ENCODE measurements around the gene RXFP4.
"Not testable (repeated sequence)": the region's sequence is repeated elsewhere in the genome, so short reads cannot be mapped to it uniquely, and the experiment has no call there.

The RXFP4 gene, protein sequence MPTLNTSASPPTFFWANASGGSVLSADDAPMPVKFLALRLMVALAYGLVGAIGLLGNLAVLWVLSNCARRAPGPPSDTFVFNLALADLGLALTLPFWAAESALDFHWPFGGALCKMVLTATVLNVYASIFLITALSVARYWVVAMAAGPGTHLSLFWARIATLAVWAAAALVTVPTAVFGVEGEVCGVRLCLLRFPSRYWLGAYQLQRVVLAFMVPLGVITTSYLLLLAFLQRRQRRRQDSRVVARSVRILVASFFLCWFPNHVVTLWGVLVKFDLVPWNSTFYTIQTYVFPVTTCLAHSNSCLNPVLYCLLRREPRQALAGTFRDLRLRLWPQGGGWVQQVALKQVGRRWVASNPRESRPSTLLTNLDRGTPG

DNA sequence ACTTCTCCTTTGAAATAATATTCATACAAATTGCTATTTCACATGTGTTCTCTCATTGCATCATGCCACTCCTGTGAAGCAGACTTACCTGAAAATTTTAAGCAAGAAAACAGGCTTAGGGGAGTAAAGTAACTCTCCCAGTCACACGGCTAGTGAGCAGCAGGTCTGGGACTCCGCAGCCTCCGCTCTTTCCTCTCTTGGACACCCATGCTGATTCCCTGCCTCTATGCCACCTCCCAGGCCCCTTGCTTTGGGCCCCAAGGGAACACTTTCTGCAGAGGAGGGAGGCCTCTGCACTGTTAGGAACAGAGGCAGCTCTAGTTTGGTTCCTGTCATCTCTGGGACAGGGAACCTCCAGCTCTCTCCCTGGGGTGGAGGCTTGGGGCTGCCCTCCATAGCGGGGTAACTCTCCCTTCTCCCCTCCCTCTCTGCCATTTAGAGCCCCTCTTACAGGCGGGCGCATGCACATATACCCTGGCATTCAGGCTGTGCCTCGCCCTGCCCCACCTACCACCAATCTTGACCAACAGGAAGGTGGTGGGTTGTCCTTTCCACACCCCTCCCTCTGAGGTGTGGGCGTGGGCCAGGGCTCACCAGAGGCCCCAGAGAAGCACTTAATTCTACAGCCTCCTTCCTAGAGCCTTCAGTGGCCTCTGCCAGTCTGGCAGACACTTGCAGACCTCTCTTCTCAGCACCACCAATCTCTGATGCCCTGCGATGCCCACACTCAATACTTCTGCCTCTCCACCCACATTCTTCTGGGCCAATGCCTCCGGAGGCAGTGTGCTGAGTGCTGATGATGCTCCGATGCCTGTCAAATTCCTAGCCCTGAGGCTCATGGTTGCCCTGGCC lies at the start of gene RXFP4:
RXFP4 (plus strand) TSS at position 646 of the 852 bp plus-strand sequence; CDS start at position 718, 72 bp downstream.
- DNase-seq, result peak in 1 of 2 experiments; percentile 34

- no peak for DNase-seq
Observed at GRCh38 chr1:155892796-155893195, 48.6 kb upstream of the RXFP4 start.

GRCh38 chr1:155893389-155894142 lies 47.9 kb upstream of the RXFP4 start:
- no peak for DNase-seq

GRCh38 chr1:155895617-155896016 lies 45.8 kb upstream of the RXFP4 start:
- not testable (repeated sequence) for DNase-seq

DNA sequence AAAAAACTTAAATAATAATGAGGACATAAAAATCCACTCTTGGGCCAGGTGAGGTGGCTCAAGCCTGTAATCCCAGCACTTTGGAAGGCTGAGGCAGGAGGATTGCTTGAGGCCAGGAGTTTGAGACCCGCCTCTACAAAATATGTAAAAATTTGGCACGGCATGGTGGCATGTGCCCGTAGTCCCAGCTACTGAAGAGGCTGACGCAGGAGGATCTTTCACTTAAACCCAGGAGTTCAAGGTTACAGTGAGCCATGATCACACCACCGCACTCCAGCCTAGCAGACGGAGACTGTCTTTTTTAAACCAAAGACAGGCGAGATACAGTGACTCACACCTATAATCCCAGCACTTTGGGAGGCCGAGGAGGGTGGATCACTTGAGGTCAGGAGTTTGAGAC lies 45.0 kb upstream of the RXFP4 start:
- not testable (repeated sequence) for DNase-seq

DNA sequence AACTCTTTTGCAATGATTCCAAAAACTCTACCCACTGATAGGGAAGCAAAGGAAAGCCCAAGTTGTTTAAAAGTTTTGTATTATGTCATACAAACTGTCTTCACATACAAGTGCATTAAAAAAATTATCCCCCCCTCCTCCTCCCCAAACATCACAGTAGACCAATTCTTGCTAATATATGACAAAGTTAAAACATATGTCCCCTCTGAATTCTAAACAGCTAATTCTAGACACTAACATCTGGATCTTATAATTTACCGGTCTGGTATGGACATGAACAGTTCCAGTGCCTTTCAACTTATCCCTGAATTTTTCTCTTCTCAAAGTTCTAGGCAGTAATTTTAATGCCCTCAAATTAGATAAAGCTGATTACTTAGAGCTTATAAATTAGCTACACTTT lies 43.7 kb upstream of the RXFP4 start:
- DNase-seq, result no peak

DNA sequence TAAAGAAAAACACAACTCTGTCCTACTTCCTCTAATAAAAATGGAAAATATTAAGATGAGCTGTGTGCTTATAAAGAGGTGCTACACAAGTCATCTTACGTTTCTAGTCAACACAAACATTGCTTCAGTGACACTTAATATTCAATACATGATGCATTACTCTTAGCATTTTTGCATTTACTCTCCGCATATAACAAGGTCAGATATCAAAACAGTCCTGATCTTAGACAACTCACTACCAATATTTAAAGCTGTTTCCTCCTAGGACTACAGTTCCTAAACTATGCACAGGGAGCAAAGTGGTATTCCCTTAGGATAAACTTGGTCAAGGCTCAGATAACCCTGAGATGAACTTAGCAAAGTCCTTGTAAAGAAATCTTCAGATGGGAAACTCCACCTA lies 42.5 kb upstream of the RXFP4 start:
- DNase-seq, result no peak

- no peak for DNase-seq
Observed at GRCh38 chr1:155899683-155900082, 41.8 kb upstream of the RXFP4 start.

DNA sequence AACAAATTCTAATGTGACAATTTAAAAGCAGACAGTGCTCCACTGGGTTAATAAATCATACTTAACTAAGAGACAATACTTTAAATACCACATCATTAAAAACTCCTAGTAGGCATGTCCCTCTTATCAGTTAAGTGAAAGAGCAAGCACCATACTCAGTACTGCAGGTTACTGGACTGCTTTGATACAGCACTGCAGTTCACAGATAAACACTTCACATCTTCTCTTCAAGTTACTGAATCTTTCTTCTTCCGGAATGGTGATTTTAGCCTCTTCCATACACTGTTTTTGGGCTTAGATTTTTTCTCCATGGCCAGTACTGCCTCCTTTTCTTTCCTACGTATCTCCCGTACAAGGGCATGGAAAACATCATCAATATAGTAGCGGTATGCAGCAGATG lies 41.3 kb upstream of the RXFP4 start:
- no peak for DNase-seq

DNA sequence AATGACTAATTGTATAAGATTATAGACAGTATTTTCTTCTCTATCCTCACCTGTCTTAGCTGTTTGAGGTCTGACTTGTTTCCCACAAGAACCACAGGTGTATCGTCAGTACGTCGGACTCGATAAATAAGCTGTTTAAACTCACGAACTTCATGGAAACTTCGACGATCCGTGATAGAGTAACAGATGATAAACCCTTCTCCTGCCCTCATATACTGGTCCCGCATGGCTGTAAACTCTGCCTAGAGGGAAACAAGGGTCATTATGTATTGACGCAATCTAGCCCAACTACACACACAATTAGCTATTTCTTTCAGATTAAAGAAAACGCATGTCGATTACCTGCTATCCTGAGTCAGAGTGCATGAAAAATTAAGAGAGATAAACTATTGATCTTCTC lies 37.2 kb upstream of the RXFP4 start:
- no peak for DNase-seq

- DNase-seq, result no peak
Observed at GRCh38 chr1:155909894-155910293, 31.5 kb upstream of the RXFP4 start.

- DNase-seq, result peak; percentile 46 to 72
Observed at GRCh38 chr1:155910621-155911121, 30.8 kb upstream of the RXFP4 start.

- peak; percentile 66 to 96 for DNase-seq
Observed at GRCh38 chr1:155911156-155912055, 30.0 kb upstream of the RXFP4 start, which contains the start of gene RIT1. TSS of gene RIT1 (minus strand) at chr1:155911349. CDS start at chr1:155910761, 588 bp downstream.

- DNase-seq, result no peak
Observed at GRCh38 chr1:155912056-155912536, 29.3 kb upstream of the RXFP4 start.

GRCh38 chr1:155913969-155914757 lies 27.3 kb upstream of the RXFP4 start:
- DNase-seq, result no peak

- no peak for DNase-seq
Observed at GRCh38 chr1:155918660-155919059, 22.8 kb upstream of the RXFP4 start.

- no peak for DNase-seq
Observed at GRCh38 chr1:155919801-155920200, 21.6 kb upstream of the RXFP4 start.

GRCh38 chr1:155920717-155921116 lies 20.7 kb upstream of the RXFP4 start:
- no peak for DNase-seq

- no peak for DNase-seq
Observed at GRCh38 chr1:155925506-155925905, 15.9 kb upstream of the RXFP4 start.

DNA sequence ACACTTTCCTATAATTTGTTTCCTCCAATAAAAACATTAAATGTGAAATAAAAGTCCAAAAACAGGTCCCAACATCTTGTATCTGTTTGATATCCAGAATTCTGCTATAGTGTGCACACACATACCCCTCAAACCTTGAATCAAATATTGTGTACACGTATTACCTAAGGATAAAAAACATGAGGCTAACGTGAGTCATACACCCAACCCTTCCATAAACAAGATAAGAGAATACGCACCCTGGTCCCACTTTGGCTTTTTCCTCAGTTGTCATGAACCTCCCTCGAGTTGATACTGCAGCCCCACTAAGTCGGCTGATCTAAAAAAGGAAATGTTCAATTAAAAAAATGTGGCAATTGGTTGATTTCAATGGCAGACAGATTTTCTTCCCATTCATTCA lies 12.4 kb upstream of the RXFP4 start:
- no peak for DNase-seq

DNA sequence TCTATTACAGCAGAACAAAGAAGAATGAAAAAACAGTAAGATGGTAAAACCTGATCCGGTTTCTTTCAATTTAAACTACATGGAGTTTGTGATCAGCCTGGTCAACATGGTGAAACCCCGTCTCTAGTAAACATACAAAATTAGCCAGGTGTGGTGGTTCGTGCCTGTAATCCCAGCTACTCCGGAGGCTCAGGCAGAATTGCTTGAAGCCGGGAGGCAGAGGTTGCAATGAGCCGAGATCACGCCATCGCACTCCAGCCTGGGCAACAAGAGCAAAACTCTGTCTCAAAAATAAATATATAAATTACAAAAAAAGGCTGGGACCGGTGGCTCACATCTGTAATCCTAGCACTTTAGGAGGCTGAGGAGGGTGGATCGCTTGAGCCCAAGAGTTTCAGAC lies 10.7 kb upstream of the RXFP4 start:
- not testable (repeated sequence) for DNase-seq
